Measurements from ENCODE around the gene NFILZ. TPM values are rescaled to one million over a fixed set of nuclear protein-coding genes. Genes with fewer than 3 reads are reported as not detected.

Gene NFILZ
- not detected for total RNA-seq

DNA sequence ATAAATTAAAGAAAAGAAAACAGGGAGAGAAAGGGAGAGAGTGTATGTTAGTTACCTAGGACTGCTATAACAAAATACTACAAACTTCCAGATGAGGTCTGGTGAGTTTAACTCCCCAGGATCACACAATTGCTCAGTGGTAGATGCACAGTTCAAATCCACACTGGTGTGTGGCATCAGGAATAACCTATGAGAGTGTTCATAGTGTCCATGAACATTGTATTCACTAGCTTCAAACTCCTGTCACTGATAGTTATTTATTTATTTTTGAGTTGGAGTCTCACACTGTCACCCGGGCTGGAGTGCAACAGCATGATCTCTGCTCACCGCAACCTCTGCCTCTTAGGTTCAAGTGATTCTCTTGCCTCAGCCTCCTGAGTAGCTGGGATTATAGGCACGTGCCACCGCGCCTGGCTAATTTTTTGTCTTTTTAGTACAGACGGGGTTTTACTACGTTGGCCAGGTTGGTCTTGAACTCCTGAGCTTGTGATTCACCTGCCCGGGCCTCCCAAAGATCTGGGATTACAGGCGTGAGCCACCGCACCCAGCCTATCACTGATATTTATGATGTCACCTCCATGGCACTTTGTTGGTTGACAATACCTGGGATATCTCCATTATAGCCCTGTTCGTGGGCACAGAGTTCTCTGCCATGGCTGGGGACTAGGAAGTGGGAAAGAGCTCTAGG, at the start of gene NFILZ:
Gene NFILZ, plus strand, starts transcription at position 638 of the 688 bp plus-strand sequence. CDS start 46,133 bp downstream, outside the sequence.
- no peak for ATAC-seq
- DNase-seq (ENCODE audit: low spot score), result no peak

- ATAC-seq (peak; percentile 90), DNase-seq (ENCODE audit: low spot score) (peak; percentile 83)
Measured at GRCh38 chr19:8580710-8581281, 49.6 kb upstream of the NFILZ start.

GRCh38 chr19:8584965-8585893, 45.2 kb upstream of the NFILZ start:
- ATAC-seq (no peak), DNase-seq (ENCODE audit: low spot score) (no peak)

GRCh38 chr19:8585894-8586750, 44.3 kb upstream of the NFILZ start:
- DNase-seq (ENCODE audit: low spot score) (no peak), ATAC-seq (peak; percentile 63)

DNA sequence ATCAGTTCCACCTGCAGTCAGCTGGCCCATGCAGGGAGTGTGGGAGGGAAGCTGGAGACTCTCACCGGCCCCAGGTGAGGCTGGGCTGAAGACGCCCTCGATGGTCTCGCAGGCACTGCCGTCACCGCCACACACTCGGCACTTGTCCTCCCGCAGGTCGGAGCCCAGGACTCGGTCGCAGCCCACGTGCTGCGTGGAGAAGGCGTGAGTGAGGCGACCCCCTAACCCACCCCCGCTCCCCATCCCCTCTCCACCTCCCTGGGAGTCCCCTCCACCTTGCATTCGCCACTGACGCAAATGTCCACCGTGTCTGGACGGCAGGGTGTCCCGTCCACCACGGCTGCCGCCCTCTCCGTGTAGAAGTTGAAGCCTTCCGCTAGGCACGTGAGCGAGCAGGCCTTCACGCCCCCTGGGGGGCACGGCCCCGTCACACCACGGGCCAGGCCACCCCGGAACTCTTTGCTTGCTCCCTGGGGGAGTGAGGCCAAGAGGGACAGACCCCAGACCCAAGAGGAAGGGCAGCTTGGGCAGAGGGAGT, 41.2 kb upstream of the NFILZ start:
- ATAC-seq (no peak), DNase-seq (ENCODE audit: low spot score) (no peak)

- DNase-seq (ENCODE audit: low spot score) (peak; percentile 90), ATAC-seq (peak; percentile 84)
Measured at GRCh38 chr19:8592231-8593009, 38.0 kb upstream of the NFILZ start.

GRCh38 chr19:8593931-8594330, 36.5 kb upstream of the NFILZ start:
- ATAC-seq (no peak), DNase-seq (ENCODE audit: low spot score) (no peak)

DNA sequence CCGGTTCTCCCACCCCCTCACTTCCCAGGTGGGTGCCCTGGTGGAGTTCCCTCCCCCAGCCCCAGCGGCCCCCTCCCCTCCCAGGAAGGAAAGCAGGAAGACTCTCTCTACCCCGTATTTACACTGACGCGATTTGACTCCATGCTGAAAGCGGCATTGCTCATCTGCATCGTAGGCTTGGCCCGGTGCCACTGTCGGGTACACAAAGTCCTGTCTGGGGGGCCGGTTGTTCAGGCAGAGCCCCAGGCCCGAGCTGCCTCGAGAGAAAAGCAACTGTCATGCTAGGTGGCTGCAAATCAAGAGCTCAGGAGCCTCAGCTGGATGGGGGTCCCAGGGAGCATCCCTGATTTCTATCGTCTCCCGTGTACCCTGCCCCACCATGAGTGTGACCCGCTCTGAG, 34.8 kb upstream of the NFILZ start:
- DNase-seq (ENCODE audit: low spot score), result no peak
- no peak for ATAC-seq

DNA sequence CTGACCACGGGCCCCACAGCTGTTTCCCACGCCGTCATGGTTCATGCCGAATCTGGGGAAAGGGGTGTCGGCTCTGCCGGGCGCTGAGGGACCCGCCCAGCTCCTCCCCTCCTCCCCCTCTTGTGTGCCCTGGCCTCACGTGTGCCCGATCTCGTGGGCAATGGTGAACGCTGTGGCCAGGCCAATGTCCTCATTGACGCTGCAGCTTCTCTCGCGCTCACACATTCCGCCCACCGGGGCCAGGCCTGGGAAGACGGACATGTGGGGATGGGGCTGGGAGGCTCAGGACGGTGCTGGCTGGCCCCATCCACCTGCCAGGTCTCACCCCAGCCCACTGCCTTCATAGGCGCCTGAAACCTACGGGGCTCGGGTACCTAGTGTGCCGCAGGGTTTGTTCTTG, 34.3 kb upstream of the NFILZ start:
- no peak for DNase-seq (ENCODE audit: low spot score)
- no peak for ATAC-seq

DNA sequence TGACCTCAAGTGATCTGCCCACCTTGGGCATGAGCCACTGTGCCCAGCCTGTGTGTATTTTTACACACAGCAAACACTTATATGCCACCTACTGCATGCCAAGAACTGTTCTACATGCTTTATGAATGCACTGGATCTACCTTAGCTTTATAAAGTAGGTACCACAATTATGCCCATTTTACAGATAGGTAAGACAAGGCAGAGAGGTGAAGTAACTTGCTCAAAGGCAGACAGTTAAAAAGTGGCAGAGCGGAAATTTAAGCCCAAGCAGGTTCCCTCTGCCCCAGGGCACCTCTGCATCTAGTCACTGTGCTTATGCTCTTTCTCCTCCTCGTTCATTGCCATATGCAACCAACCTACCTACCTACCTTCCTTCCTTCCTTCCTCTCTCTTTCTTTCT, 30.4 kb upstream of the NFILZ start:
- no peak for ATAC-seq

DNA sequence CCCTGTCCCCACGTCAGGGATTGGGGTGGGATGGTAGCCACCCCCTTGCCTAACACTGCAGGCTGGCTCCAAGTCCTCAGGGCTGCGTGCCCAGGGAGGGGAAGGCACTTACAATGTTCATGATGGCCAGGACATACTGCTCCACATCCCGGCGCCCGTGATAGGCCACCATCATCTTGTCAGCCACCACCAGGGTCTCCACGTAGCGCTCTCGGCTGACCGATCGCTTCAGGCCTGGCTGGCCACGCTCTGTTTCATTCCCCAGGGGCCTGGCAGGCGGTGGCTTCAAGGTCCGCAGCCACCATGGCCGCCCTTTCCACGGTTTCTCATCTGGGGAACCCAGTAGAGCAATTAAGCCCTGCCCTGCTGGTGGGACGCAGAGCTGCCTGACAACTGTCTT, 29.6 kb upstream of the NFILZ start:
- DNase-seq (ENCODE audit: low spot score), result no peak
- ATAC-seq, result no peak

More for the DNA sequence above, 30.4 kb upstream of the NFILZ start:
- DNase-seq (ENCODE audit: low spot score), result no peak

DNA sequence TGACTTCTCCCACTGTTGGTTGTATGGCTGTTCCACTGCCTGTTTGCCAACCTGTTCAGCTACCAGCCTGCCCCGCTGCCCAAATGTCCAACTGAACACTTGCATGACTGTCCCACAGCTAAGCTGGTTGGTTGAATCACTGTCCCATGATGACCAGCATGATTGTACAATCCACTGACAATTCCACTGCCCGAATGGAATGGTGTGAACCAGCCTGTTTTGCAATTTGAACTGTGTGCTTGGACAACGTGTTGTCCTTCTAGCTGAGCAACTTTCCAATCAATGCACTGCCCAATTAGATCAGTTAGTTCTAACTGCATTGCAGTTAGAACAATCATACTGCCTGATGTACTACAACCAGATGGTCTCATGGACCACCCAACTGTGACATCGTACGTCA, 28.6 kb upstream of the NFILZ start:
- peak; percentile 76 for DNase-seq (ENCODE audit: low spot score)
- ATAC-seq, result peak; percentile 91

- ATAC-seq, result no peak
- DNase-seq (ENCODE audit: low spot score), result no peak
Measured at GRCh38 chr19:8605514-8605913, 24.9 kb upstream of the NFILZ start.

DNA sequence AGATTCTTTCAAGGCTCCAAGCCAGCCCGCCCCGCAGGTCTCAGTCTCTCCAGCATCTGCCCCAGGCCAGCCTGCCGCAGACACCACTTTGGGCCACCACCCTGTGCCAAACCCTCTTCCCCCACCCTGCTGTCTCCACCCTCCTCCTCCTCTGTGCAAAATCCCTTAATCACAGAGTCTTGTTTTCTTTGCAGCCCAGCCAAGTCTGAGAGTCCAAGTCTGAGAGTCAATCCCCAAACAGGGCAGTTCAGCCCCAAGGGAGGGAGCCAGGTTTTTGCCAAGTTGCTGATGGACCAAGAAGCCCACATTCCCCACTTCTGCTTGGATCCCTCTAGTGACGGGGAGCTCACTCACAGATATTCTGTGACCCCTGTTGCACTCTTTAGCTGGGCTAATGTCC, 23.0 kb upstream of the NFILZ start:
- peak; percentile 56 for DNase-seq (ENCODE audit: low spot score)

DNA sequence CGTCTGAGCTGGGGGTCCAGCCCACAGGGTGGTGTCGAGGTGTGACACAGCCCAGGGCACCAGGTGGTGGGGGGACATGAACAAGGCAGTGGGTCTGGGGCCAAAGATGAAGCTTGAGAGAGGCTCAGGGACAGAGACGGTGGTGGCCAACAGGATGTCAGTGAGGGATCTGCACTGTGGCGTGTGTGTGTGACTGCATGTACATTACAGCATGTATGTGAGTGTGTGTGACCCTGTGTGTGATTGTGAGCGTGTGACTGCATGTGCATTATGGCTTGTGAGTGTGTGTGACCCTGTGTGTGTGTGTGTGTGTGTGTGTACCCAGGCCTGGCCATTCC, 21.5 kb upstream of the NFILZ start:
- no peak for ATAC-seq
- no peak for DNase-seq (ENCODE audit: low spot score)

More for the DNA sequence above, 23.0 kb upstream of the NFILZ start:
- ATAC-seq, result peak; percentile 57

DNA sequence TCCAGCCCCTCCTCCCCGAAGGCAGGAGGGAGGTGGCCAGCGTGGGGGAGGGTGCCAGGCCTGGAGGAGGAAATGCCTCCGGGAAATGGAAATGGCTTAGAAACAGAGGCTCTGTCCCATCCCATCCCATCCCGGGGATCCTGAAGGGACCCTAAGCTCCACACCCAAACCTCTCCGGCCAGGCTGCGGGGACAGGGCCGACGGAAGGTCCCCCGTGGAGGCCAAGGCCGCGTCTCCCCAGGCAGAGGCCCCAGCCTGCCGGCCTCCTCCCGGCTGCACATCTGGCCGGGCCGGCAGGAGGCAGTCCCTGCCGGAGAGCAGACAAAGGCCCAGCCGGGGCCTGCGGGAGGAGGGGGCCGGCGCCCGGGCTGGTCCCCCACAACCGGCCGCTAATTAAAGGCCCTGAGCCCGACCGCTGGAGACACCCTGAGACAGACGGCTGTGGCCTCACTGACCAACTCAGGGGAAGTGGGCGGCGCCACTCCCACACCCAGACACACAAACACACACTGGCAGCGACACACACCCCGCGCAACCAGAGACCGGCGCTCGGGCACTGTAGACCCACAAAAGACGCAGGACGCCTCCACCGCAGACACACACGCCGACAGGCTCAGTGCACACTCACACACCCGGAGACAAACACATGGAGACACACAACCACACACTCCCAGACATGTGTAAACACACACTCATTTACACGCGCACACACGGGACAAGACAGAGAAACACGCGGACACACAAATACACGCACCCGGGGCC, 21.0 kb upstream of the NFILZ start:
- ATAC-seq, result peak; percentile 73
- DNase-seq (ENCODE audit: low spot score), result peak; percentile 70

DNA sequence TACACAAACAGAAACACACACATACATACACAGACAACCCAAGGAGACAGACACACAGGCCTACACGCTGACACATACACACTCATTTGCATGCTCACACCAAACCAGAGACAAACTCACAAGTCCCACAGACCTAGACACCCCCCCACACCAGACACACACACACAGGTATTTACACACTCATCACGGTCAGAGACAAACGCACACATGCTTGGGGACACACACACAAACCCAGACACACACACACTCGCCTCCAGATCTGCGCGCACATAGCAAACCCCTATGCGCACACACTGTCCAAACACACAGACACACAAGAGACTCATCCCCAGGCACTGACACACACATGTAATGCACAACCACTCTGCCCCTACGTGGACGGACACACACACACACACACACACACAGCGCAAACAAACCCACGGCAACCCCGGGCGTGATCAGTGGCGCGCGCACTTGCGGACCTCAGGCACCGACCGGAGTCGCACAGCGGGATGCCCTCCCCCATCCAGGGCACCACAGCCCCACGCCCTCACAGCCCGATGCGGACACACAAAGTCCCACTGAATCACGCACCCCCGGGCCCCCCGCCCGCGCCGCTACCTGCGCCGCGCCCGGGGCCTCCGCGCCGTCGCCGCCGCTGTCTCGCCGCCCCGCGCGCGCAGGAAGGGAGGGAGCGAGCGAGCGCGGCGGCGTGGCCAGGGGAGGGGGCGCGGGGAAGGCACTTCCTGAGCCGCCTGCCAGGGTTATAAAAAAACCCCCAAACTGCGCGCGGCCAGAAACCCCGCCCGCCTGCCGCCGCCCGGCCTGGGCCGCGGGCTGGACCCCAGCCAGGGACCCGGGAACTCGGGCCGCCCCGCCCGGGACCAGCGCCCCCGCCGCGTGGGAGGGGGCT, 20.1 kb upstream of the NFILZ start, which contains the start of gene ADAMTS10:
Gene ADAMTS10, minus strand, starts transcription at position 675 of the 895 bp plus-strand sequence. CDS start 5,005 bp downstream, outside the sequence.
- ATAC-seq, result peak; percentile 46
- peak; percentile 55 for DNase-seq (ENCODE audit: low spot score)

DNA sequence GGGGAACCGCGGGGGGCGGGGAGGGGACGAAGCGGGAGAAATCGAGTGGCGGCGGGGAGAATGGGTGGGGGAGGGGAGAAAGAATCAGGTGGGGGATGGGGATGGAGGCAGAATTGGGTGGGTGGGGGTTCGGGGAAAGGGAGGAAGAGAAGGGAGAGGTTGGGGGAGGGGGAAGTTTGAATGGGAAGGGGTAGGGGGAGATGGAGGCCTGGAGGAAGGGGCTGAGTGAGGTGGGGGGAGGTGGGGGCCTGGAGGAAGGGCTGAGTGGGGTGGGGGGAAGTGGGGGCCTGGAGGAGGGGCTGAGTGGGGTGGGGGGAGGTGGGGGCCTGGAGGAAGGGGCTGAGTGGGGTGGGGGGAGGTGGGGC, 19.5 kb upstream of the NFILZ start:
- DNase-seq (ENCODE audit: low spot score), result no peak
- no peak for ATAC-seq
